DND-41 (cell line): ENCODE measurements around the gene IKBKE.
A peak's percentile ranks its signal among the peaks of the same experiment; 100 is the strongest.

Source experiments
- ATAC-seq: fragments of 200-7000 bp; cut with Tn5 transposase; 3 replicates; pipeline ENCODE4 v1.9.1; 2021; ENCODE audit warnings: low read depth; ENCODE audit not compliant: insufficient read depth
- DNase-seq: peaks from one replicate; pipeline ENCODE4 v3.0.0-alpha.2; 2020
- H2AFZ ChIP-seq: 2 replicates; pipeline ENCODE4 v1.6.0; 2012; ENCODE audit warnings: low read depth, low read length
- H3K27ac ChIP-seq: 2 replicates; pipeline ENCODE4 v1.5.1; 2012; ENCODE audit warnings: low read length, inconsistent platforms
- H3K27me3 ChIP-seq: fragments of 200-600 bp; sonication (generic); 2 replicates; pipeline ENCODE4 v1.6.0; 2012; ENCODE audit warnings: low read length, mild to moderate bottlenecking, inconsistent platforms; ENCODE audit not compliant: insufficient read depth, poor library complexity
- H3K36me3 ChIP-seq: 2 replicates; pipeline ENCODE4 v1.5.1; 2012; ENCODE audit warnings: low read length, inconsistent platforms; ENCODE audit not compliant: insufficient read depth
- H3K4me1 ChIP-seq: 2 replicates; pipeline ENCODE4 v1.5.1; 2012; ENCODE audit warnings: mild to moderate bottlenecking, low read length; ENCODE audit not compliant: insufficient read depth
- H3K4me2 ChIP-seq: 2 replicates; pipeline ENCODE4 v1.6.0; 2012; ENCODE audit warnings: mild to moderate bottlenecking, moderate library complexity, low read length, inconsistent platforms; ENCODE audit not compliant: insufficient read depth
- H3K4me3 ChIP-seq, 2 experiments: fragments of 200-600 bp in 1 of 2; shearing (Covaris generic) in 1 of 2; 2 replicates each; pipeline ENCODE4 v1.5.1; 2012 to 2016; ENCODE audit warnings: inconsistent platforms in 2 of 2, low read length in 2 of 2, mild to moderate bottlenecking in 2 of 2, low read depth in 1 of 2, moderate library complexity in 1 of 2
- H3K79me2 ChIP-seq: 2 replicates; pipeline ENCODE4 v1.6.0; 2012; ENCODE audit warnings: low read length, inconsistent platforms; ENCODE audit not compliant: insufficient read depth
- H3K9ac ChIP-seq: 2 replicates; pipeline ENCODE4 v1.6.0; 2012; ENCODE audit warnings: low read depth, mild to moderate bottlenecking, inconsistent platforms, low read length, moderate library complexity
- H3K9me3 ChIP-seq: 2 replicates; pipeline ENCODE4 v1.5.1; 2012; ENCODE audit warnings: low read length, moderate library complexity, mild to moderate bottlenecking, inconsistent platforms; ENCODE audit not compliant: insufficient read depth, severe bottlenecking
- H4K20me1 ChIP-seq: 2 replicates; pipeline ENCODE4 v1.6.0; 2012; ENCODE audit warnings: low read length; ENCODE audit not compliant: insufficient read depth
- CTCF ChIP-seq: IDR thresholded peaks from 2 replicates; pipeline ENCODE4 v1.5.1; 2012; ENCODE audit warnings: borderline replicate concordance, low read length, moderate library complexity, mild to moderate bottlenecking; ENCODE audit not compliant: poor library complexity, severe bottlenecking; ENCODE audit errors: extremely low read depth
- EZH2 ChIP-seq: IDR thresholded peaks from 3 replicates; pipeline ENCODE4 v1.6.1; 2012; ENCODE audit warnings: borderline replicate concordance, low read depth, mild to moderate bottlenecking, moderate library complexity, low read length, inconsistent platforms; ENCODE audit not compliant: severe bottlenecking

The IKBKE gene

GRCh38 chr1:206472886-206473285, 2.6 kb downstream of the IKBKE start:
- Histone ChIP-seq H3K4me3 (no peak overlapping the region), H3K36me3 (peaks cover 46% of the 10 kb centered on the region)
- no peak for ATAC-seq

GRCh38 chr1:206476058-206476457, 5.8 kb downstream of the IKBKE start:
- H3K9me3 ChIP-seq: no peaks in the 10 kb centered on the region
- H3K9ac ChIP-seq: no peak overlapping the region
- no peak overlapping the region for H3K27ac ChIP-seq
- no peak overlapping the region for H2AFZ ChIP-seq
- H3K4me1 ChIP-seq: peaks cover 19% of the 10 kb centered on the region
- no peaks in the 10 kb centered on the region for H3K27me3 ChIP-seq
- peaks cover 71% of the 10 kb centered on the region for H3K36me3 ChIP-seq
- H3K4me3 ChIP-seq: no peak overlapping the region
- no peak overlapping the region for H3K4me2 ChIP-seq
- no peak for TF ChIP-seq CTCF
- H3K79me2 ChIP-seq: peaks cover 11% of the 10 kb centered on the region
- no peaks in the 10 kb centered on the region for H4K20me1 ChIP-seq
- ATAC-seq (no peak), DNase-seq (no peak)

More at GRCh38 chr1:206472886-206473285, 2.6 kb downstream of the IKBKE start:
- H3K27me3 ChIP-seq: no peaks in the 10 kb centered on the region
- no peaks in the 10 kb centered on the region for H3K9me3 ChIP-seq
- no peak for DNase-seq
- no peak overlapping the region for H3K9ac ChIP-seq
- no peak for TF ChIP-seq CTCF
- no peak for TF ChIP-seq EZH2
- no peaks in the 10 kb centered on the region for H4K20me1 ChIP-seq
- peaks cover 16% of the 10 kb centered on the region for H3K79me2 ChIP-seq
- H2AFZ ChIP-seq: no peak overlapping the region
- peak overlapping the region; percentile 23; the same call in 1 of the 2 replicates for H3K27ac ChIP-seq
- H3K4me1 ChIP-seq: peaks cover 33% of the 10 kb centered on the region
- H3K4me2 ChIP-seq: peak overlapping the region; percentile 75; the same call in 1 of the 2 replicates

GRCh38 chr1:206476591-206476990, 6.3 kb downstream of the IKBKE start:
- TF ChIP-seq CTCF (no peak), EZH2 (no peak)

GRCh38 chr1:206477110-206477509, 6.8 kb downstream of the IKBKE start:
- H3K4me3 ChIP-seq: no peak overlapping the region
- peaks cover 9% of the 10 kb centered on the region for H3K4me1 ChIP-seq
- H3K4me2 ChIP-seq: no peak overlapping the region
- H2AFZ ChIP-seq: no peak overlapping the region
- 0 out of 2 replicates have a peak, but pooled peaks cover 2% of the 10 kb centered on the region for H3K79me2 ChIP-seq
- peaks cover 76% of the 10 kb centered on the region for H3K36me3 ChIP-seq
- ATAC-seq: no peak
- peaks cover 2% of the 10 kb centered on the region; the same call in 1 of the 2 replicates for H4K20me1 ChIP-seq
- no peak overlapping the region for H3K9ac ChIP-seq
- DNase-seq: no peak
- H3K9me3 ChIP-seq: no peaks in the 10 kb centered on the region
- no peaks in the 10 kb centered on the region for H3K27me3 ChIP-seq
- TF ChIP-seq CTCF: no peak
- H3K27ac ChIP-seq: no peak overlapping the region

More at GRCh38 chr1:206476591-206476990, 6.3 kb downstream of the IKBKE start:
- peaks cover 14% of the 10 kb centered on the region for H3K4me1 ChIP-seq
- no peak overlapping the region for H3K27ac ChIP-seq
- no peak overlapping the region for H3K4me2 ChIP-seq
- H4K20me1 ChIP-seq: peaks cover 2% of the 10 kb centered on the region; the same call in 1 of the 2 replicates
- no peak overlapping the region for H2AFZ ChIP-seq
- H3K9me3 ChIP-seq: no peaks in the 10 kb centered on the region
- H3K9ac ChIP-seq: no peak overlapping the region
- no peak for ATAC-seq
- H3K27me3 ChIP-seq: no peaks in the 10 kb centered on the region
- peaks cover 76% of the 10 kb centered on the region for H3K36me3 ChIP-seq
- peaks cover 6% of the 10 kb centered on the region for H3K79me2 ChIP-seq
- H3K4me3 ChIP-seq: no peak overlapping the region
- DNase-seq: no peak
